ENCODE results near the gene CRISP3.
"Not testable (repeated sequence)": the region's sequence is repeated elsewhere in the genome, so short reads cannot be mapped to it uniquely, and the experiment has no call there.

Gene CRISP3, protein sequence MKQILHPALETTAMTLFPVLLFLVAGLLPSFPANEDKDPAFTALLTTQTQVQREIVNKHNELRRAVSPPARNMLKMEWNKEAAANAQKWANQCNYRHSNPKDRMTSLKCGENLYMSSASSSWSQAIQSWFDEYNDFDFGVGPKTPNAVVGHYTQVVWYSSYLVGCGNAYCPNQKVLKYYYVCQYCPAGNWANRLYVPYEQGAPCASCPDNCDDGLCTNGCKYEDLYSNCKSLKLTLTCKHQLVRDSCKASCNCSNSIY

DNA sequence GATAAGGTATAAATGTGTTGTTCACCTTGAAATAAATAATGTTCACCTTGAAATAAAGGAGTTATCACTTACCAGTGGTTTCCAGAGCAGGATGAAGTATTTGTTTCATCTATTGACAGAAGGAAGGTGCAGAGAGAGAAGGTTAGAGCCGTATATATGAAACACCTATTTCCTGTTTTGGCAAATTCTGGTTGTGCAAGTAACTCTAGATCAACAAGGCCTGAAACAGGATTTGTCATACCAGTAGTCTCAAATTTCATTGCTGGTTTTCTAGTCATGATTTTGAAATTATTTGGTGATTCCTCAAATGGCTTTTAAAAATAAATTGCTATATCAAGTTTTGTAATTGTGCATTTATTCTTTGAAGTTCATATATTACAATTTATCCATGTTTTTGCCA, at the start of gene CRISP3:
Gene CRISP3, minus strand, starts transcription at position 130 of the 400 bp plus-strand sequence. Its CDS starts 21 bp downstream, at position 109.
- no peak for DNase-seq

DNA sequence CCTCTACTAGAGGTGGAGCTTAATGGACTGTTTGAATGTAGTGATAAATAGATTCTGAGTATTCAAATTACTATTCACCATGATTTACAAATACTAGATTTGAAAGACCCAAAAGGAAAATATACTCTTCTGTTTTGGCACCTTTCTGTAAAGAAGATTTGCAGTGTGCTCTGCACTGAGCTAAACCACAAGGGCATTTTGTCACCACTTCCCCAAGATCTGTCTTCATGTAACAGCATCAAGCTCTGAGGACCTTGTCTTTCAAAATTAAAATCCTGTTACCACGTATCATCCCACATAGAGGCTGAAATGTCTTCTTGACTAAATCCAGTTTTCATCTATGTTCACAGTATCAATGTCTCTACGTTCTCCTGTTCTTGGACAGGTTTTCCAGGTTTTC, 46.2 kb upstream of the CRISP3 start:
- no peak for DNase-seq

DNA sequence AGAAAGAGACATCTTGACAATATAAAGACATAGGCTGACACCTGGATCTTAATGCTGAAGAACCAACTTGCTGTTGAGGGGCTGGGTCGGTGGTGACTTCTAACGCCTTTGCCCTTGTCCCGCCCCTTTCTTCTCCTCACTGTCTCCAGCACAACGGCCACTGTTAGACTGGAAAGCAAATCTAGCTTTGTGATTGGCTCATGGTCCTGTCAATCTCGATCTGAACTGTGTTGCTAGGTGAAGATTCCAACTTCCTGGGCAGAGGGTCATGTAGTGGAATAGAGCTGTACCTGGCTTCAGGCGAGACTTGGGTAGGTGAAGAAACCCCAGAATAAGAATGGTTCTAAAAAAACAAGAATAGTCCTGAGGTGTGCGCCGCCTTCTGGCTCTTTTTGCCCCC, 43.0 kb upstream of the CRISP3 start, which contains the start of gene PGK2:
Gene PGK2, minus strand, starts transcription at position 110 of the 400 bp plus-strand sequence. Its CDS starts 98 bp downstream, at position 12.
- no peak for DNase-seq

DNA sequence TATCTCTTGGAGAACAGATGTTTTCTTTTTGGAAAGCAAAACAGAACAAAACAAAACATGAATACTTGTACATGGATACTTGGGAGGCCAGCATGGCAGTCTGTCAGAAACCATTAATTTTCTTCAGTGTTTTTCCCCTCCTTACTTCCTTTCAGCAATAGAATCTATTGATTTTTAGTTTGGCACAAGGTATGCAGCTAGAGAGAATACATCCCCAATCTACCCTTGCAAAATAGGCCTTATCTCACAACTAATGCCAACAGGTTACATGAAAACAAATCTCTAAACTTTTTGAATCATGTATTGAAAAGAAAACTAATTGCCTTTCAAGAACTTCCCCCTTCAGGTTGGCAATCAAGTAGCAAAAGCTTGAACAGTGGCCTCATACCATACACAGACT, 40.1 kb upstream of the CRISP3 start:
- DNase-seq = no peak

DNA sequence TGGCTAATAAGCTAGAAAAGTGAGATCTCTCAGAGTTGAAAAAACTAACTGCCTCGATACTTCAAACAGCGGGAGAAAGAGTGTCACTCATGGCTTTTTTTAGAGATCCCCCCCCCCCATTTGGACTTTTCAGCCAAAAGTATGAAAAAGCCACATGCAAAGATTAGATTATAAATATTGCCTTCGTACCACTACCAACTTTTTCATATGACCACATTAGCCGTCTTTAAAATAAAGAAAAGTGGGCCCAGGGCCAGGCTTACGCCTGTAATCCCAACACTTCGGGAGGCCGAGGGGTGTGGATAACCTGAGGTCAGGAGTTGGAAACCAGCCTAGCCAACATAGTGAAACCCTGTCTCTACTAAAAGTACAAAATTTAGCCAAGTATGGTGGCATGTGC, 38.5 kb upstream of the CRISP3 start:
- DNase-seq = no peak

DNA sequence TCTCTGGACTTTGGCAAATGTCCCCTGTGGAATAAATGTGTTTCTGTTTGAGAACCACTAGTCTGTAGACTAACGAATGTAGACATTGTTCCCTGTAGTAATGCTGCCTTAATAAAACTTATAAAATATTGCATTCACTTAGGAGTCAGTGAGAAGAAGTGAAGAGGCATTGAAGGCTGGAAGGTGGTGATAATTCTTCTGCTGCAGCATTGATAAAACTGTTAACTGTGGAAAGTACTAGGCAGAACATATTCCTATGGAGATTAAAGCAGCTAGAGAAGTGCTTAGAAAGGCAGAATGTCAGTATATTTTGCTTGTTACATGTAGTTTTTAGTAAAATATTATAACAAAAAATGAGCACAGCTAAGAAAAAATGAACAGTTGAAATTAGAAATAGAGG, 38.1 kb upstream of the CRISP3 start:
- DNase-seq = no peak

DNA sequence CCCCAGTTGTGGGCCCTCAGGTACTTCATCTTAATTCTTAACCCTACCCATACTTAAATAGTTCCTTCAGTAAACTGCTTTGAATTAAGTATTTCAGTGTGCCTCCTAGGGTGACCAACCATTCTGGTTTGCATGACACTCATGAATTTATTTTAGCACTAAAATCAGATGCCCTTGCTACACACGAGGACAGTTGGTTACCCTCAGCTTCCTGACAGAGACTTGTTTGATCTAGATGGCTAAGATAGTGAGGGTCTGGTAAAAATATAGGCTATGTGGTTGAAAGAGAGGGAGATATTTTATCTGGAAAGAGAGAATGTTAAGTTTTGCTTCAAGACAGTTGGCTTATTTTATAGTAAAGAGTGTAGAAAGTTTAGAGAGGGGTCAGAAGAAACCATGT, 32.3 kb upstream of the CRISP3 start:
- no peak for DNase-seq

DNA sequence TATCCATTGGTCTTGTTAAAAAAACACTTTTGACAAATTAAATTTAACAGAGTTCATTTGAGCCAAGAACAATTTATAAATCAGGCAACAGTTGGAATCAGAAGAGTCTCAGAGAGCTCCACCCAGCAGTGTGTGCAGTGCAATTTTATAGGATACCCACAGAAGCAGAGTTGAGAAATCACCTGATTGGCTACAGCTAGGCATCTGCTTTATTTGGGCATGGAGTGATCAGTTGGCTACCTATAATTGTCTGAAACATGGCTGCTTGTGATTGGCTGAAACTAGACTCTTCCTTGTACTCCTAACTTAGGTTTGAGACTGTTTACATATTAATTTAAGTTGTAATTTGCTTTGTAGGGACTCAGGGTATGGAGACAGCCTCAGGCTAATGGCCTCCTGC, 30.9 kb upstream of the CRISP3 start:
- no peak for DNase-seq

DNA sequence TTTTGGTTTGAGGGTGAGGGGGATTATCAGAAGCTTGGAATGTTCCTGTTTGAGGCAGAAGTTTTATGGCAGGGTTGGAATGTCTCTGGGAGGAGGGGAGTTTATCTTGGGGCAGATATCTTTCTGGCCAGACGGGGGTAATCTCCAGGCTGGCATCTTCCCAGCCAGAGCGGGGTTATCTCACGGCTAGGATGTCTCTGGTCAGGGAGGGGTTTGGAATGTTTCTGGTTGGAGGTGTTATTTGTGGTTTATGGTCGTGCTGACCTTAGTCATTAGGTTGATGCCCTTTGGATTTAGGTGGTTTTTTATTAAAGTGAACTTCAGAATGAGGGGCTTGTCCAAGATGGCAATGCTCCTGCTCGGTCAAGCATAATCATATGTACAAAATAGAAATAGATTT, 28.1 kb upstream of the CRISP3 start:
- DNase-seq = no peak

DNA sequence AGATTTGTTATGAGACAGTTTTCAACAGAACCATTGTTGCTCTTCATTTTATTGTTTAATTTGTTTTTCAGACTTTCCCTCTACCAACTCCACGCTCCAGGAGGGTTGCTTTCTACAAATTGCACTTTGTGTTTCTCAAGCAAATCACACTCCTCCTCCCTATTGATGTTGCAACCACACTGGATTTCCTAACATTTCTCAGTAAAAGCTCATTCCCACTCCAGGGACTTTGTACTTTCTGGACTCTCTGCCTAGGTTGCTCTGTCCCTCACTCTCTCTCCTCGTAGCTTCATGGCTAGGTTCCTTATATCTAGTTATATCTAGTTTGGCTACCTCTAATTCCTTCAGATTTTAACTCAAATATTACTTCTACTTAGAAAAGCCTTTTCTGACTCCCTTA, 22.6 kb upstream of the CRISP3 start:
- no peak for DNase-seq

DNA sequence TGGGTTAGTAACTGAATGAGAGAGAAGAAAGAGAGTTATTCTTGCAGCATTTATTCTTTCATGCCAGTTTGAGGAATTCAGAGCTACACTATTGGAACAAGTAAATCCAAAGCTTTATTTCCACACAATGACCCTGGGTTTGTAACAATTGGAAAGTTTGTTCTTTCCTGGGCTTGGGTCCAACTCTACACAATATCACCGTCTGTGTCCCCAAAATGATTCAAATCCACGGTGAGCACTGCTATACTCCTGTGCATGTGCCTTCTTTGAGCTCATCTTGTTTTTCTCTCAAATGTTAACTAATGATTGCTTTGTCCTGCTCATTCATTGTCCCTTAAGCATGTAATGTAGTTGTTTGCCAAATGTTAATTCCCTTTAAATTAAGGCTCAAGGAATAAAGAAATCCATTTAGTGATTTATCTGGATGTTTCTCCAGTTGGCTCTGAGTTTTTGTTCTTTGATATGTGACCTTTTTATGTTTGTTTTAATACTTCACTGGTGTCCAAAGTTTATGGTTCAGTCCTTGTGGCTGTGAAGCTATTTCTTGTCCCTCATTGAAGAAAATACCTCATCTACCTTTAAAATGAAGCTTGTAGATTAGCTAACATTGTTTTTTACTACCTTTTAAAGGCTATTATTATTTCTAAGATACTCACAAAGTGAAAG, 20.5 kb upstream of the CRISP3 start:
- DNase-seq = no peak

DNA sequence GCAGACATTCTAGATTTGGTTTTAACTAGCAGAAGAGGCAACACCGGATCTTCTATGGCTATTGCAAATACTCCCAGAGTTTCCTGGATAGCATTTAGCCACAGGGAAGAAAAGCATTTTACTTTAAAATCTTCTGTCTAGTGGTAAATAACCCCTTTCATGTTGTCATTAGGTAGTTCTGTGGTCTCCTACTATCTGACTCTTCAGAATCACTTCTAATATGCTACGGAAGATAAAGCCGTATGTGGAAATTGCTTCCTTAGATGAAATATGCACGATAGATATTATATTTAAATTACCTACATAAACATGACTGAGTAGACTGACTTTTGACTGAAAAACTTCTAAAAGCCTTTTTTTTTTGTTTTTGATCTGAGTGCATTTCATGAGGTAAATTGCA, 759 bp downstream of the CRISP3 start:
- no peak for DNase-seq

DNA sequence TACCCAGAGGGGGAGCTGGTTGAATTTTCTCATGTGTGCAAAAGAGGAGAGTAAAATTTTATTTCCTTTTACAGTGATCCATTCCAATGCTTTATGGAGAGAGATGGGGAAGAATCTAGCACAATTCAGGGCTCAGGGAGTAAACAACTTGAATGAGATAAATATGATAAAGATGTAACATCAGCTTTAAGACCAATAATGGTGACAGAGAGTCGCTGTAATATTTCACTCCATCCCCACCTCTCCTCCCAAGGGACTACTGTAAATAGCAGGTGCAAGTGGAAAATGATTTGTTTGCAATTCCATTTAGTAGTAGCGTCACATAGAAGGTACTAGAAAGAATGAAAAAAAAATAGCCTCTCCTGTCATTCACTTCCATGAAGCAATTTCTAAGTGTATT, 4.8 kb downstream of the CRISP3 start:
- no peak for DNase-seq

DNA sequence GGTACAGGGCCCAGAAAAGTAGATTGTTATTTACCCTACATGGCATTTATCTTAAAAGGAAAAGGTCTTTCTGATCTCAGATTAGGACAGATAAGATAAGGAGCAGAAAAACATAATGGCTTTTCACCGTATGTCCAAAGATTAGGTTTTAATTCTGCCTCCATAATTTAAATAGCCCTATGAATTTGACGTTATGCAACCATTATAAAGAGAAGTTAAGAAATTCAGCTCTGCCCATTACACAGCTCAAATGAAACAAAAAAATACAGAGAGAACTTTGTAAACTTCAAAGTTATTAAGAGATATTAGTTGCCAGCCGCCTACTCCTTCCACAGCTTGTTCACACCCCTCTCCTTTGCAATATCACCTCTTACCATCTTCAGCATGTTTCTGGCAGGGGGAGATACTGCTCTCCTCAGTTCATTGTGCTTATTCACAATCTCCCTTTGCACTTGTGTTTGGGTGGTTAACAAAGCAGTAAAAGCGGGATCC, 8.1 kb downstream of the CRISP3 start:
- no peak for DNase-seq

DNA sequence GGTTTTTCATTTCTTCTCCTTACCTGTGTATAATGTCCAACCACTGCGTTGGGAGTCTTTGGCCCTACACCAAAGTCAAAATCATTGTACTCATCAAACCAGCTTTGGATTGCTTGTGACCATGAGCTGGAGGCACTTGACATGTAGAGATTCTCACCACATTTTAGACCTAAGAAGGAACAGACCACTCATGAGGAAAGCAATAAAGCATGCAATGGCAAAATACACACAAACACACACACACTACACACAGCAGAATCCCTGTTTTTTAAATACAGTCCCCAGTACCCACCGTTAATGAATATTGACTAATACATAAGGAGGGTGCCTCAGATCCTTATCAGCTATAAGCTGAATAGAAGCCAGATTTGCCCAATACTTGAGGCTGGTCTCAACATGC, 10.5 kb downstream of the CRISP3 start:
- no peak for DNase-seq

DNA sequence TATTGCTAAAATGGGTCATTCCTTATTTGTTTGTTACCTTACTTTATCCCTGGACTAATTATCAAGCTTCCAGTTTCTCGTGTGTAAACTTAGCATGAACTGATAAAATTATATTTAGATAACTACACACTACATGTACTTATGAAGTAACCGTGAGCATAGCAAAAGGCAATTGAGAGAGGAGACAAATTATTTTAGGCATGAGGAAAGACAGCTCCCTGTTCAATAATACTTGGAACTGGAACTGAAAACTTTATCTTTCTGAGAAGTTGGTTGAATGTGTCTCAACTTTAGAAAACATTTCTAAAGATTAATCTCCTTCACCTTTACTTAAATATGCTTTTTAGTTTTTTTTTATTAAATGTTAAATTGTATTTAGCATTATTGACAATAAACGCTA, 11.4 kb downstream of the CRISP3 start:
- no peak for DNase-seq

DNA sequence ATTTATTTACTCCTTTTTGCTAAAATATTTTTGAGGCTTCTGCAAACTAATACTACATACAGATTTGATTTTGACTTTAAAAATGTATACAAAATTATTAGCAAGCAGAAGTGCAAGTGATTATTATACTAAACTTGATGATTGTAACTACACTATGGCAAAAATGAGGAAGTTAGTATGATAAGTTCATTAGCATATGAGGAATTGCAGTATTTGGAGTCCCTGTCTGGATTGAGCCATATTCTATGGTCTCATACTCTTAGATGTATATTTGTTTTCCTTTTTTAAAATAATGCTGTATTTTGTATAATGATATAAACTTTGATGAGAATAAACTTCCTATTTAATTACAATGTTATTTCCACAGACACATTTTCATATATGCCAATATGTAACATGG, 13.9 kb downstream of the CRISP3 start:
- peak in 1 of 2 donors; percentile 1 for DNase-seq

DNA sequence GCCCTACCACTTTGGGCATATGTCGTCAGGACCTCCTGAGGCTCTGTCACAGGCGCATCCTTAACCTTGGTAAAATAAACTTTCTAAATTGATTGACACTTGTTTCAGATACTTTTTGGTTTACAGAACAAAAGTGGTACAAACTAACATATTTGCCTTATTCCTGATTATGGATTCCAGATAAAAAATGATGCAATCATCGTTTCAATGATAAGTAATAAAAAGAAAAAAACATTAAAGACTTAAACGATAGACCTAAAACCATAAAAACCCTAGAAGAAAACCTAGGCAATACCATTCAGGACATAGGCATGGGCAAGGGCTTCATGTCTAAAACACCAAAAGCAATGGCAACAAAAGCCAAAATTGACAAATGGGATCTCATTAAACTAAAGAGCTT, 20.3 kb downstream of the CRISP3 start:
- not testable (repeated sequence) for DNase-seq

DNA sequence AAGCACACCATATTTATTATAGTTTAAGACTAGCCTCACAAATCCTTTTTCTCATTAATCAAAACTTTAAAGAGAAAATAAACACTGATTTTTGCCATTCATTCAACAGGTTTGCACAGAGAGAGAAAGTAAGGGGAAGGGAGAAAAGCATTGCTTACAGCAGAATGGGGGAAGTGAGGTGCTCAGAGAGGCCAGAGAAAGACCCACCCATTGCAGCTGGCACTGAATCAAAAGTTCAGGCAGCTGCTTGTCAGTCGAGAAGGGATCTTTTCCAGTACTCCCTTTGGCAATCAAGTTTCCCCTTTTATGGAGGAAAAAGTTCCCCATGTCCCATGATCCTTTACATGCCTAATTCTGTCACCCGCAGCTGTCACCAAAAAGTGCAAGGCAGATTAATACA, 22.9 kb downstream of the CRISP3 start:
- no peak for DNase-seq

DNA sequence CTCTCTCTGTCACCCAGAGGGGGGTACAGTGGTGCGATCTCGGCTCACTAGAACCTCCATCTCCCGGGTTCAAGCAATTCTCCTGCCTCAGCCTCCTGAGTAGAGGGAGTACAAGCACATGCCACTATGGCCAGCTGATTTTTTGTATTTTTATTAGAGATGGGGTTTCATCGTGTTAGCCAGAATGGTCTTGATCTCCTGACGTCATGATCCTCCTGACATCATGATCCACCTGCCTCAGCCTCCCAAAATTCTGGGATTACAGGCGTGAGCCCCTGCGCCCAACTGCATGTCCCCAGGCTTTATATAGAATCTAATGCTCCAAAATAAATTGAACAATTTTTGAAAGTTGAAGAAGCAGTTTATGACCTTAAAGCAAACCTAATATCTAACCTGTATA, 23.8 kb downstream of the CRISP3 start:
- no peak for DNase-seq

DNA sequence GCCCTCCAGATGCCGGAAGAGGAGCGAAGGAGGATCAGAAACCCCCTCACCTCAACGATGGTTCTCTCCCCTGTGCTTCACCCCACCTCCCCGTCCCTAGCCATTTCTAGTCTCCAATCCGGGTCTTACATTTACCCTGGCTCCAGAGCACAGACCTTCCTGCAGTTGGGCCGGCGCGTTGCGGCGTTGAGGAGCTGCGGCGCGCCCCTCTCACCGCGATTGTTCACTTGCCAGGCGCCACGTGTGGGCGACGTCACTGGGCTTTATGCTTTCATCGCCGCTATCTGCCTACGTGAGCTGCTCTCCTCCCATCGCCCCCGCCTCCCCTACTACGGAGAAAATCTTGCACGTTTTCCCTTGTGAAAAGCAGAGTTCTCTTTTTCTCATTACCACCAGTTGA, 30.8 kb downstream of the CRISP3 start, which contains the start of gene CRISP2:
Gene CRISP2, minus strand, starts transcription at position 198 of the 400 bp plus-strand sequence. CDS start 4,347 bp downstream, outside the sequence.
- no peak for DNase-seq

DNA sequence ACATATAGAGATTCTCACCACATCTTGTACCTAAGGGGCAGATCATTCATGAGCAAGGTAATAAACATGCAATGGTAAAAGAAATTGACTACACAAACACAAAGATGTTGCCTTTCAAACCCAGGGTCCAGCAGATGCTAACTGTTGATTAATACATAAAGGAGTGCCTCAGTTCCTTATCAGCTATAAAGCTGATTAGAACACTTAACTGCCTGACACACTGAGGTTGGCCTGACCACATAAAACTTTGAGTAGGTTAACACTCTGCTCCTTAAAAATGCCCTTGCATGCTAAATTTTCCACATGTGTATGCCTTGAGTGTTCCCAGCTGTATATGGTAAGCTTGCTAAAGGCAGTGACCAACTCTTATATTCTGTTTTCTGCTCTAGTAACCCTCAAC, 45.7 kb downstream of the CRISP3 start:
- DNase-seq = no peak

DNA sequence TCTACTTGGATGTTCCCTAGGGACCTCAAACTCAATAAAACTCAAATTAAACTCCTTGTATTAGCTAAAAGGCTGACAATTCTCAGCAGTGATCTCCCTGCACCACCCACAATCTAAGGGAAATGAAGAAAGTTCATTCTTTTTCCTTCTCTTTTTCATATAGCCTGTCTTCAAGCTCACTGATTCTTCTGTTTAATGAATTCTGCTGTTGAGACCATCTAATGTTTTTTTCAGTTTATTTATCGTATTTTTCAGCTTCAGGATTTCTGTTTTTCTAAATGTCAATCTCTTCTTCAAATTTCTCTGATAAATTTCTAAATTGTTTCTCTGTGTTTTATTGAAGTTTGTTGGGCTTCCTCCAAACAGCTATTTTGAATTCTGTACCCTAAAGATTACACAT, 50.7 kb downstream of the CRISP3 start:
- DNase-seq = no peak

DNA sequence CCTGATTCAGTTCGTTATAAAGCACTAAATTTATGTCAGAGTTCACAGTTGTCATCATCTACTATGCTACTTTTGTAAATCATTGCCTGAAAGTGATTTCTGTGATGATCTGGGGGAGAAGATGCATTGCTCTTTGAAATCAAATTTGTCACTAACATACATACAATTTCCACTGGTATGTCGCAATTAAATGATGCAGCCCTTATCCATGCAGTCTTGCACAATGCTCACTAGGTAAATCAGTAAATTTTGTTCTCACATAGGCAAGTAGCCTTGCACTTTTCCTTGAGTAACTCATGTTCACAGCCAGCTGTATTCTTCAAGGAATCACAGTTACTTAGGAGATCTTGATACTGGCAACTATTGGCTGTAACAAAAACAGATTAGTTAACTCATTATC, 51.7 kb downstream of the CRISP3 start:
- DNase-seq = no peak
